ENCODE measurements around the gene MANF. TPM values are rescaled to one million over a fixed set of nuclear protein-coding genes. Genes with fewer than 3 reads are reported as not detected.
A peak's percentile ranks its signal among the peaks of the same experiment; 100 is the strongest.

MANF gene
- polyA plus RNA-seq, 1 experiment: 79.5 TPM

- no peak overlapping the region for H3K4me3 ChIP-seq (ENCODE audit: low read depth, low read length)
- POLR2A ChIA-PET: no interaction called here
- peak; percentile 83 for TF ChIP-seq CTCF (IDR thresholded peaks at IDR 0.05; ENCODE audit: low read depth, low read length)
- peak; percentile 43 for DNase-seq (ENCODE audit: low read depth, low spot score)
- CTCF ChIA-PET: interaction anchor here (0.6 to 7.0 kb wide), 15 partner anchors 10 to 756 kb away, joined by 3 to 205 read pairs (median 4); partner anchors contain the start of gene MAPKAPK3
- H3K9me3 ChIP-seq (ENCODE audit: control insufficient read depth, insufficient read depth, low read length): no peaks in the 10 kb centered on the region
- no peak overlapping the region for H3K27ac ChIP-seq (ENCODE audit: low read depth, low read length)
- peaks cover 5% of the 10 kb centered on the region for H3K27me3 ChIP-seq (ENCODE audit: control insufficient read depth, insufficient read depth, low read length)
Measured at GRCh38 chr3:51371943-51372557, 13.0 kb upstream of the MANF start.

- Histone ChIP-seq H3K4me3 (ENCODE audit: low read depth, low read length) (no peak overlapping the region), H3K27me3 (ENCODE audit: control insufficient read depth, insufficient read depth, low read length) (peaks cover 5% of the 10 kb centered on the region), H3K27ac (ENCODE audit: low read depth, low read length) (no peak overlapping the region), H3K9me3 (ENCODE audit: control insufficient read depth, insufficient read depth, low read length) (no peaks in the 10 kb centered on the region)
- no peak for TF ChIP-seq CTCF (IDR thresholded peaks at IDR 0.05; ENCODE audit: low read depth, low read length)
- ChIA-PET POLR2A (interaction anchor here (0.6 kb wide), 1 partner anchor 569 kb away, joined by 3 read pairs; no protein-coding TSS in a partner anchor), CTCF (interaction anchor here (1.3 to 7.0 kb wide), 2 partner anchors 274 to 402 kb away, joined by 4 to 205 read pairs; no protein-coding TSS in a partner anchor)
- DNase-seq (ENCODE audit: low read depth, low spot score): no peak
Measured at GRCh38 chr3:51373658-51374421, 11.3 kb upstream of the MANF start.

- TF ChIP-seq CTCF (IDR thresholded peaks at IDR 0.05; ENCODE audit: low read depth, low read length): no peak
- CTCF ChIA-PET: interaction anchor here (1.3 to 6.2 kb wide), 2 partner anchors 275 to 403 kb away, joined by 4 to 47 read pairs; no protein-coding TSS in a partner anchor
- no peak for DNase-seq (ENCODE audit: low read depth, low spot score)
- H3K4me3 ChIP-seq (ENCODE audit: low read depth, low read length): no peak overlapping the region
- peaks cover 5% of the 10 kb centered on the region for H3K27me3 ChIP-seq (ENCODE audit: control insufficient read depth, insufficient read depth, low read length)
- H3K9me3 ChIP-seq (ENCODE audit: control insufficient read depth, insufficient read depth, low read length): no peaks in the 10 kb centered on the region
- POLR2A ChIA-PET: interaction anchor here (0.6 kb wide), 1 partner anchor 568 kb away, joined by 3 read pairs; no protein-coding TSS in a partner anchor
- H3K27ac ChIP-seq (ENCODE audit: low read depth, low read length): no peak overlapping the region
Measured at GRCh38 chr3:51374456-51374855, 10.6 kb upstream of the MANF start.

- Histone ChIP-seq H3K27ac (ENCODE audit: low read depth, low read length) (no peak overlapping the region), H3K9me3 (ENCODE audit: control insufficient read depth, insufficient read depth, low read length) (no peaks in the 10 kb centered on the region), H3K27me3 (ENCODE audit: control insufficient read depth, insufficient read depth, low read length) (peaks cover 5% of the 10 kb centered on the region), H3K4me3 (ENCODE audit: low read depth, low read length) (no peak overlapping the region)
- no peak for TF ChIP-seq CTCF (IDR thresholded peaks at IDR 0.05; ENCODE audit: low read depth, low read length)
- DNase-seq (ENCODE audit: low read depth, low spot score): no peak
- ChIA-PET CTCF (interaction anchor here (1.3 to 6.2 kb wide), 2 partner anchors 275 to 403 kb away, joined by 4 to 47 read pairs; no protein-coding TSS in a partner anchor), POLR2A (no interaction called here)
Measured at GRCh38 chr3:51375136-51375535, 10.0 kb upstream of the MANF start.

GRCh38 chr3:51375571-51375970 is 9.5 kb upstream of the MANF start:
- Histone ChIP-seq H3K9me3 (ENCODE audit: control insufficient read depth, insufficient read depth, low read length) (no peaks in the 10 kb centered on the region), H3K4me3 (ENCODE audit: low read depth, low read length) (no peak overlapping the region), H3K27ac (ENCODE audit: low read depth, low read length) (no peak overlapping the region), H3K27me3 (ENCODE audit: control insufficient read depth, insufficient read depth, low read length) (peaks cover 5% of the 10 kb centered on the region)
- ChIA-PET POLR2A (no interaction called here), CTCF (interaction anchor here (0.5 to 6.2 kb wide), 3 partner anchors 276 to 761 kb away, joined by 3 to 47 read pairs (median 4); no protein-coding TSS in a partner anchor)
- no peak for DNase-seq (ENCODE audit: low read depth, low spot score)
- TF ChIP-seq CTCF (IDR thresholded peaks at IDR 0.05; ENCODE audit: low read depth, low read length): no peak

Data from AG04450 (cell line).